CD4-positive, alpha-beta T cell treated with Interleukin-17A for 1 hour (primary cell): Measurements from ENCODE around the gene MAML1.
"Not testable (repeated sequence)": the region's sequence is repeated elsewhere in the genome, so short reads cannot be mapped to it uniquely, and the experiment has no call there.

Experiments
- DNase-seq: peaks from one replicate; pipeline ENCODE4 v3.0.0-alpha.2; 2020

MAML1 gene

DNA sequence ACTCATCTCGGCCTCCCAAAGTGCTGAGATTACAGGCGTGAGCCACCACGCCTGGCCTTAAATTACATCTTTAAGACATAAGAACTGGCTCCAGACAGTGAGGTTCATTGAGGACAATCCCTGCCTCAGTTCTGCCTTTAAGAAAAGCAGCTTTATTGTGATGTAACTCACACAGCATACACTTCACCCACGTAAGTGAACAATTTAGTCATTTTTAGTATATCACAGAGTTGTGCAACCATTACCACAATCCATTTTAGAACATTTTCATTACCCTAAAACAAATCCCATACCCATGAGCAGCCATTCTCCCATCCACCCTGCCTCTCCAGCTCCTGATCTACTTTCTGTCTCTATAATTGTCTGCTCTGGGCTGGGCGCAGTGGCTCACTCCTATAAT is 37.2 kb downstream of the MAML1 start:
- DNase-seq: no peak

DNA sequence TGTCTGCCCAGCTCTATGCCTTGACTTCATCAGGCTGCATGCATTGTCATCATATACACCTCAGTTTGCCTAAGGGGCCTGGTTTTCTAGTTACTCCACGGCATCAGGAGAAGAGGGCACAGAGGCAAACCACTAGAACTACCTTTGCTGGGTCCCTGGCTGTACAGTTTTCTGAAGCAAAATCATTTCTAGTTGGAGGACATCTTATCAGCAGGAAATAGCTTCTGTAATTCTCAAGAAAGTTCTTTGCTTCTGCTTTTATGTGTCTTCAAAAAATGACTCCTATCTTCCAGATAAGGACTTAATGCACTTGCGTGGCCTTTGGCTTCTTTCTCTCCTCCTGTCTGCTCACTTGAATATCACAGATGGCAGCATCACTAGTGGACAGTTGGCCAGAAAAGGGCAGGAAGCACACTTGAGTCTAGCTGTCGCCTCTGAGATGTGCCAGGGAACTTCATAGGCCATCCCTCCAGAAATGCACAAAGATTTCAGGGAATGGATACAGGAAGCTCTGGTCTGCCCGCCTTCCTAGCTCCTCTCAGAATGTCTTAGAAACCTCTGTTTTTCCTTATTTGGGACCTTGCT is 38.8 kb downstream of the MAML1 start:
- DNase-seq: no peak

DNA sequence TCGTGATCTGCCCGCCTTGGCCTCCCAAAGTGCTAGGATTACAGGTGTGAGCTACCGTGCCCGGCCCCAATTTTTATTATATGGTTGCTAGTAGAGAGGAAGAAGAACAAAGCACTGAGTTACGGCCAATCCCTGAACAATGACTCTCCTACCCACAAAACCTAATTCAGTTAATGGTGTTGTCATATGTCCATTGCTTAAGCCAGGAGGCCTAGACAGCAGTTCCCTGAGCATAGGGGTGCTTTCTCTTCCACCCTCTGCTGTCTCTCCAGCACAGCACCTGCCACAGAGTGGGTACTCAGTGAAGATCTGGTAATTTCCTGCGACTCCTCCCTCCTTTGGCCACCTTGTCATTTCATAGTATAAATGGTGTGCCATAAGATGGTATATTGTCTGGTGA is 39.7 kb downstream of the MAML1 start:
- no peak for DNase-seq

DNA sequence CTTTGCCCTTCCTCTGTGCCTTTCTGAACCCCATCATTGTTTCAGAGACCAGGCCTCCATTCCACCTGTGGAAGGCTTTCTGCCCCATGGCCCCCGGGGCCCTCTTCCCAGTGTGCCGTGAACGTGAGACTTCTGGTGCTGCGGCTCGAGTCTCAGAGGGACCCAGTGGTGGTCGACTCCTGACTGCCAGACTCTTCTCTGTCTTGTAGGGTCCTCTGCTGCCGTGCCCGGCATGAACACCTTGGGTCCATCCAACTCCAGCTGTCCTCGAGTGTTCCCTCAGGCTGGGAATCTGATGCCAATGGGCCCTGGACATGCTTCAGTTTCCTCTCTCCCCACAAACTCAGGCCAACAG is 41.0 kb downstream of the MAML1 start:
- DNase-seq: no peak

DNA sequence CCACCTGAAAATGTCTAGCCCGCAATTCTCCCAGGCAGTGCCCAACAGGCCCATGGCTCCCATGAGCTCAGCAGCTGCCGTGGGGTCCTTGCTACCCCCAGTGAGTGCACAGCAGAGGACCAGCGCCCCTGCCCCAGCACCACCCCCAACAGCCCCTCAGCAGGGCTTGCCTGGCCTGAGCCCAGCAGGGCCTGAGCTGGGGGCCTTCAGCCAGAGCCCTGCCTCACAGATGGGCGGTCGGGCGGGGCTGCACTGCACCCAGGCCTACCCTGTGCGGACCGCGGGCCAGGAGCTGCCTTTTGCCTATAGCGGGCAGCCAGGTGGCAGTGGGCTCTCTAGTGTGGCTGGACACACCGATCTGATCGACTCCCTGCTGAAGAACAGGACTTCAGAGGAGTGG is 41.8 kb downstream of the MAML1 start:
- no peak for DNase-seq

DNA sequence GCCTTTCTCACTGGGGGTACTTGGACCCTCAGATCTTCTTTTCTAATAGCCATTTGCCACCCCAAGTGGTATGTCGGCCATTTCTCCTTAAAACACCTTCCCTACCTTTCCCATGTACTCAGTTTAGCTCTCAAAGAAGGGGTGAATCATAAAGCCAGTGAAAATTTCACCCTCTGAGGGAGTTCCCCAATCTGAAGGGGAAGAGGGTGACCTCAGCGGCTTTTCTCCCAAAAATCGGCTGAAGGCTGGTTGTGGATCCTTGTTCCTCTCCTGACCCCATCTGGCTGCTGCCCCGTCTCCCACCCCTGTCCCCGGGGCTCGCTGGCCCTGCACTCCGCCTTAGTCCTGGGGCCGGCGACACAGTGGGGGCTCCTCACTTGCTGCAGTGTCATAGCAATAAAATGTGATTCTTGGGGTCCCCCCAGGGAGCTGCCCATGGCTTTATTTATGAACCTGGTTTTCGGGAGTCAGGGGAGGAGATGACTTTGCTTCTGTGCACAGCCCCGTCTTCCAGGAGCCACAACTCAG is 43.9 kb downstream of the MAML1 start:
- no peak for DNase-seq

DNA sequence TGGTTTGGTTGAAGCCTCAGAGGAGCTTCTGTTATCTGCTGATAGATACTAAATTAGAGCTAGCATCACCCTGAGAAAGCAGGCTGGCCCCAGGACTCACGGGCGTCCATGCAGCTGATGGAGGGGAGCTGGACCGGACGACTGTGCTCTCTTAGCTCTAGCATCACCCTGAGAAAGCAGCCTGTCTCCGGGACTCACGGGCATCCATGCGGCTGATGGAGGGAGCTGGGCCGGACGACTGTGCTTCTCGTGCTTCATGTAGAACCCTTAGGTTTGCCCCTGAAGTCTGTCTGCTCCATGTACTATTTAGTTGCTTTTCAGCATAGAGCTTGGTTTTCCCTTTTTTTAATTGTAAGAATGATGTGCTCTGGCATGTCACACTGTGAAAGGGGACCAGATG is 44.8 kb downstream of the MAML1 start:
- no peak for DNase-seq

DNA sequence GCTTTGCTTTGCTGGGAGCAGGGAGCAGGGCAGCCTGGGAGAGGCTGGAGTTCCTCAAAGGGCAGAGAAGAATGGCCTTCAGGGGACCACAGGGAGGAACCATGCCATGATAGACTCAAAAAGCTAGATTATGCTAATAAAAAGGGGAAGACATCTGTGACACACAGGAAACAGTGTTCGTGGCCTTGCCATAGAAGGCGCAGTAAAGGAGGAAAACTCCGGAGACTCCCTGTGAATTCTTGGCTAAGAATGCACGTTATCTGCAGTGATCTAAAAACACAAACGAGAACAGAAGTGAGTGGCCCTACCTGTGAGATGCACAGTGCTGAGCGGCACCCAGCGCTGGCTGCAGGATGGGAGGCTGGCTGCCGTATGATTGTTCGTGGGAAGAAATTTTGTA is 45.3 kb downstream of the MAML1 start:
- DNase-seq: no peak

DNA sequence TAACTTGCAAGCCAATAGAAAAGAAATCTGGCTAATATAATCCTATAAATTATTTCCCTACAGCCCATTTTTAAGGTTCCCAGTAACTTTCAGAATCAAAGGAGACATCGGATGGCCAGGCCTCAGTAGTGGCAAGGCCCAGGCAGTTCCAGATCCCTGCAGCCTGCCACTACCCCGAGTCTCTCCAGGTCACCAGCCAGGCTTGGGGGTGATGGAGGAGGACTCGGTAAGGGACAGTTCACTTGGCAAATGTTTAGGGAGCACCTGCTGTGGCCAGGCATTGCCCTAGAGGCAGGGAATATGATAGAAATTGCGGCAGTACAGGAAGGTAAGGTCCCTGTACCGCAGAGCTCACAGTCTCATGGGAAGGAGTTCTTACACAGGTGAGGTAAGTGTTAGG is 46.0 kb downstream of the MAML1 start:
- no peak for DNase-seq

DNA sequence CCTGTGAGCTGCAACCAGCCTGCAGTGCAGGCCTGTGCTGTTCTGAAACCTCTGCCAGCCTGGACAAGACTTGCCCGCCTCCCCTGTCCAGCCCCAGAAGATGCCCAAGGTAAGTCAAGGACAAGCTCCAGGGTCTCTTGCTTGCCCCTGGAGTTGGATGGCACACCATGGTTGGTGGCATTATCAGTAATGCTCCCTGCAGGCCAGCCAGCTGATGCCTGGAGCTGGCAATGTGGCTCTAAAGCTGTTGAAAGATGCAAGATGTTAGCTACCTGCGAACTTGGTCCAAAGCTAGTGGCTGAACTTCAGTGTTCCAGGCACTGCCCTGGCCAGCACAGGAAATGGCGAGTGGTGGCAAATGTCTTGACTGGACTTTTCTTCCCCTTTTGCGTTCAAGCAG is 47.2 kb downstream of the MAML1 start:
- no peak for DNase-seq

DNA sequence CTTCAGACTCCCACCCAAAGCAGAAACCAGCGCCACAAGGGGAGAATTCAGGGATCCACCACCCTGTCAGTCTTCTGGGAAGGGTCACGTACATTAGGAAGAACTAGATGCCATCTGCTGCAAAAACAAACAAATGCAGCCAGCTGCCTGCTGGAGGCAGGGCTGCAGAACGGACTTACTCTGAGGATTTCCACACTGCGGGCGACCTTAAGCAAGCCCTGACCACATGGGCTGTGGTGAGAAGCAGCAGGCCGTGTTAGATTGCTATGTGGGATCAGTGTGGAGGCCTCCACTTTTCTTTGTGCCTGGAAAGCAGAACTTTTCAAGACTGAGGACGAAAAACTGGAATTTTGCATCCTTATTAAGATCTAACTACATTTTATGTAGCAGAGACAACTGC is 47.7 kb downstream of the MAML1 start:
- no peak for DNase-seq

DNA sequence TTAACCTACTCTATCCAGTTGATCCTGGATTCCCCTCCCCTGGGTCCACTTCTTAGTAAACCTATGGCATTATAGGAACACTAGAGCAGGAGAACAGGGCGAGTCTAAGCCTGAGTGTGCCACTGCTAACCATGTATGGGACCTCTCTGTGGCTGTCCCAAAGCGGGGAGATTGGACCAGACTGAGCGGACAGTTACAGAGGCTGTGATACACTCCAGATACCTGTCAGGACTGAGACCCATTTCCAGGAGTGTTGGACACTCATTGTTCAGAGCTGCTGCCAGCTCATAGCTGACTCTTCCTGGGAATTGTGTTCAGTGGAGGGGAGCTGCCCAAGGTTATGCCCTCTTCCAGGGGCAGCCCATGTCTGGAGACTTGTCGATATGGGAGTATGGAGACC is 49.2 kb downstream of the MAML1 start:
- no peak for DNase-seq

DNA sequence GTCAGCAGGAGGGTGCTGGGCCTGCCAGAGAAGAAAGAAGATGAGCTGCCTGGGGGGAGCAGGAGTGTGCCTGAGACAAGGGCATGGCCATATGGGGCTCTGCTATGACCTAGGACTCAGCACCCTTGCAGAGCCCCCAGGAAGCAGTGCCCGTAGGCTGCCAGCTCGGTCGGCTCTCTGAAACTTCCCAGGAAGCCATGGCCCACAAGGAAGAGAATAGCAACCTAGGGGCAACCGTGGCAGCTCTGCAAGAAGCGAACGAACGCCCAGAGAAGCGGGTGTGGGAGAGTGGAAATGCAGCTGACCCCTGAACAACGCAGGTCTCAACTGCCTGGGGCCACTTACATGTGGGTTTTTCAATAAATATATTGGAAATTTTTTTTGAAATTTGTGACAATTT is 50.5 kb downstream of the MAML1 start:
- DNase-seq: no peak

DNA sequence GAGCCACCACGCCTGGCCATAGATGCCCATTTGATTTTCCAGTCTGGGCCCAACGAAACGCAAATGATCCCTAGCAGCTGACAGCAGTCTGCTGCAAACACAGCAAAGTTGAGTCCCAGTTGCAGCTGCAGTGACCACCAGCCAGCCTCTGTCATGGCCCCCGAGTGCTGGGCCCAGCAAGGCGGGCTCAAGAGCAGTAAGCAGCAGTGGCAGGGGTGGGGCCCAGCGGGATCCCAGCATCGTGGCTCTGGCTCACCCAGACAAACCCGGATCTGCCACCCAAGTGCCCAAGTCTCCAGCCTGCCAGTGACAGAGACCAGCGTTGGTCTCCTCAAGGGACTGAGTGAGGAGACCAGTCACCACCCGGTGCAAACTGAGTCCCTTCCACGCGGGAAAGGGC is 54.2 kb downstream of the MAML1 start:
- no peak for DNase-seq

DNA sequence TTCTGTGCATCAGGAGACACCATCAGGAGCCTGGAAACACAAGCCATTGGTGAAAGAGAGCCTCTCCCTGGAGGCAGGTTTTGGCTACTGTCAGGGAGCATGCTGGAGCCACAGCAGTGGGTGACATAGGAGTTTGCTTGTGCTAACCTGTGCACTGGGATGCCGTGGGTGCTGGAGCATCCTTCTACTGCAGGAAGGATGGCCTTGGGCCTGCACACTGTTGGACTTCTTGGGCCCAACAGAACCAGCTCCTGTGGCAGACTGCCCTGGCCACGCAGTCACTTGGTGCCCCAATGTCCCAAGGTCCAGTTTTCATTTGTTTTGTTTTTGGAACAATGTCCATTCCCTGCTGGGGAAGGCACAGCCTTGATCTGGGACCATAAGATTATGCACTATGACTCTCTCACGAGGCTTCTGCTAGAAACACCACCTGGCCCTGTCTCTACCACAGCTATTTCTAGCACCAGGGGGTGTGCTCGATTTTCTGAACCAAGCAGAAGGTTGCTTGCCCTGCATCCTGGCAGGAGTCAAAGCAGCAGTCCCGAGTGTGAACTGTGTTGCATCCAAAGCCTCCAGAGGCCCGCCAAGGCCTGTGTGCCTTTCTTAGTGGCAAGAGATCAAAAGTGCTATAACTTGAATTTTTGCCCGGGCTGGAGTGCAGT is 55.7 kb downstream of the MAML1 start:
- DNase-seq: no peak

DNA sequence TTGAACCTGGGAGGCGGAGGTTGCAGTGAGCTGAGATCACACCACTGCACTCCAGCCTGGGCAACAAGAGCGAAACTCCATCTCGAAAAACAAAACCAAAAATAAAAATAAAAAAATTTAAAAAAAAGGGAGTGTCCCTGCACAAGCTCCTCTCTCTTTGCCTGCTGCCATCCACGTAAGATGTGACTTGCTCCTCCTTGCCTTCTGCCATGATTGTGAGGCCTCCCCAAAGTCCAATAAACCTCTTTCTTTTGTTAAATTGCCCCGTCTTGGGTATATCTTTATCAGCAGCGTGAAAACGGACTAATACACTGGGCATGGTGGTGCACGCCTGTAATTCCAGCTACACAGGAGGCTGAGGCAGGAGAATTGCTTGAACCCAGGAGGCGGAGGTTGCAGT is 56.7 kb downstream of the MAML1 start:
- DNase-seq: not testable (repeated sequence)

DNA sequence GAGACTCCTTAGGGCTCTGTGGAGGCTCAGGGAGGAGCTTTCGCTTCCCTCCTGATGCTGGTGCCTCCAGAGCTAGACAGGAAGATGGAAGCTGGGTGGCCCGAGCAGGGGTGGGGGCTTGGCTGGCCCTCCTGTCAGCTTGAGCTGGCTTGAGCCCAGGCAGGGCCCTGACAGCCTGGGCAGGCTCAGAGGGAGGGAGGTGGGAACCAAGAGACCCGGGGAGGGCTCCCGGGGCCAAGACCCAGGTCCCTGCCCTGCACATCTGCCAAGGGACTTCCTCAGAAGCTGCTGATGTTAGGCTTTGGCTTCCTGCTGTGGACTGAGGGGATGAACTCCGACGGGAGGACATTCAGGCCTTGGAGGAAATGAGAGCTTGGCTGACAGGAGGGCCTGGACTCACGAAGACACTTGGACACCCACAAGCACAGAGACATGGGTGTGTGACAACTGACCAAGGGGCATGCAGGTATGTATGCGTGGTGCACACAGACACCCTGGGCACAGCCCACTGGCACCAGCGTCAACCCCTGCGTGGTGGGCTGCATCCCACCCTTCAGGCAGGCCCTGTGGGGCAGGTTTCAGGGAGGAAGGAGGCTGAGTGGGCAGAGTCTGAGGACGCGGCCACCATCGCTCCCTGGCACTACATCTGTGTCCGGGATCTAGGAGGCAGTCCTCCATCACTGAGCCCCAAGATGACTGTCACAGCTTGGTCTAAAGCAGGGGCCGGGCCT is 59.4 kb downstream of the MAML1 start:
- no peak for DNase-seq

DNA sequence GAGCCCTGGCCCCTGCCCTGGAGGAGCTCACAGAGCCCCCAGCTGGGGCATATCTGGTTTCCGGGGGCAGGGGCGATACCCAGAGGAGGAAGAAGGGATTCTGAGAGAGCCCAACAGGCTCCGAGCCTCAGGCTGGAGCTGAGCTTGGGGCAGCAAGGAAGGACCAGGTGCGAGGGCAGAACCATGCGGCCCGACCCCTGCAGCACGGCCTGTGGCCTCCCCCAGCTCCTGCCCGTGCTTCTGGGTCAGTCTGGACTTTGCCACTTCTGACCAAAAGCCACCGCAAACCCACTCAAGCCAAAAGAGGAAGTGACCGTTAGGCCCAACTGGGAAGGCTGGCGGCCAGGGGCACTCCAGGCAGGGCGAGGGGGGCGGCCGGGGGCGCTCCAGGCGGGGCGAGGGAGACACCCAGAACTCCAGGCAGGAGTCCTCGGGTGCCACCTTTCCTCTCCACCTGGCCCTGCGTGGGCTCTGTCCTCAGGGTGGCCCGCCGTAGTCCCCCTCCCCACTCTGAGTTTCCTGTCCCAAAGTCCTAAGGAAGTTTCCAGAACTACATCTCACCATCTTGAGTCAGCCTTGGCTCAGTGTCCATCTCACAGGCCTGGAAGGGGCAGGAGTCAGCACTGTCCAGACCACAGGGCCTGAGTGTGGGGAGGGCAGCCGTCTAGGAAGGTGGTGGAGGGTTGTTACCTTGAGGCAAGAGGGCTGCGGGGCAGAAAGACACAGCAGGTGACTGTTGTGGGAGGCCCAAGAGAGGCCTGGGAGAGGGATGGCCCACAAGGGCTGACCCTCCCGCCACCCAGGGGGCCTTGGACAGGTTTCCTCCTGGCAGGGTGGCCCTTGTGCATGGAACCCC is 60.2 kb downstream of the MAML1 start:
- DNase-seq: no peak

DNA sequence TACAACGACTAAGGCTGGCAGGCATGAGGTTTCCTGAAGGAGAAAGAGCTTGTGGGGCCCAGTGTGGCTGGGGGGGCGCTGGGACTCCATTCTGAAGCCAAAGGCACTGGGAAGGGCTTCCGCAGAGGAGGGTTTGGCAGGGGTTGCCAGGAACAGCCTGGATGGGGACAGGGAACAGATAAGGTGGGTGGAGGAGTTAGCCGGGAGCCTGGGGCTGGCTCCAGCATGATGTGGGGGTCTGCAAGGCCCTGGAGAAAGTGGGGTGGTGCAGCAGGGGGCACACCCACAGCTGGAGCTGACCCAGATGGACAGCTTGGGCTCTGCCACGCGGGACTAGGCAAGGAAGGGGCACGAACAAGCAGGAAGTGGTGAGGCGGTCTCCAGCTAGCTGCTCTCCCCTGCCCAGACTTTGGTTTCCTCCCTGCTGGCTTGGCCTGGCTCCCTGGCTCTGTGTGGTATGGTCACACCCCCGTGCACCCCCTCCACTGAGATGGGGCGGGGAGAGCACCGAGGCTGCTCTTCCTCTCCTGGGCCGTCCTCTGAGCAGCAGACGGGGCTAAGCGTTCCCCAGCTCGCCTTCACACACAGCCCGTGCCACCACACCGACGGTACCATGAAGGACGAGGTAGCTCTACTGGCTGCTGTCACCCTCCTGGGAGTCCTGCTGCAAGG is 61.0 kb downstream of the MAML1 start, which contains the start of gene LTC4S:
Gene LTC4S, plus strand, starts transcription at position 519 of the 672 bp plus-strand sequence. Its CDS starts 95 bp downstream, at position 614.
- peak; percentile 74 for DNase-seq

DNA sequence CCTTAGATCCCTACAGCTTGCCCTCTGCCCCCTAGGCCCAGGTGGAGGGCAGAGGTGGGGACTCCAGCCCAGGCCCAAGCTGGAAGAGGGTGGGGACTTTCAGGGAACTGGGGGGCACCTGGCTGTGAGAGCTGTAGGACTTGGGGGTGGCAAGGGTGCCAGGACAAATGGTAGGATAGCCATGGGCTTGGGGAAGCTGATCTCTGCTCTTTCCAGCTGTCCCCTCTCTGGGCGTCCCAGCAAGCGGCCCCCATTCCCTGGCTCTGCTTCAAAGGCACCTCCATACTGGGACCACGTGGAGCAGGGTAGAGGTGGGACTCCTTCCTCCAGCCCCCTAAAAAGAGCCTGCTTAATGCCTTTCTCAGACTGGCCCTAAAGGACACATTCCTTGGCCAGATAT is 61.5 kb downstream of the MAML1 start:
- no peak for DNase-seq

DNA sequence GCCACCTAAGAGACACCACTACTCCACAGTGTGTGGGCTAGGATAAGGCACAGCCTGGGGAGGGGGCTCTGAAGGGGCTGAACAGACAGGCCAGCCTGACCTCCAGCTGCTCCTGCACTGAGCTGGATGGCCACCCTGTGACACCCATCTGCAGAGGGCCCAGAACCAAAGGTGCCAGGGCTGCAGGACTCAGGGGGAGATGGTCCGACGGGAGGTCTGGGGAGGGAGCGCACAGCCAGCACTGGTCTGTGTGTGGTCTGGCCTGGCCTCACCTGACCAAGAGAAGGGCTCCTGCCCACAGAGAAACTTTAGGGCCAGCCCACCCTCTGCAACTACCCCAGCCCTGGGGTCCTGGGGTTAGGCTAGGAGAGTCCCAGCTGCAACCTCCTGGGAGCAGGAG is 62.0 kb downstream of the MAML1 start:
- no peak for DNase-seq

DNA sequence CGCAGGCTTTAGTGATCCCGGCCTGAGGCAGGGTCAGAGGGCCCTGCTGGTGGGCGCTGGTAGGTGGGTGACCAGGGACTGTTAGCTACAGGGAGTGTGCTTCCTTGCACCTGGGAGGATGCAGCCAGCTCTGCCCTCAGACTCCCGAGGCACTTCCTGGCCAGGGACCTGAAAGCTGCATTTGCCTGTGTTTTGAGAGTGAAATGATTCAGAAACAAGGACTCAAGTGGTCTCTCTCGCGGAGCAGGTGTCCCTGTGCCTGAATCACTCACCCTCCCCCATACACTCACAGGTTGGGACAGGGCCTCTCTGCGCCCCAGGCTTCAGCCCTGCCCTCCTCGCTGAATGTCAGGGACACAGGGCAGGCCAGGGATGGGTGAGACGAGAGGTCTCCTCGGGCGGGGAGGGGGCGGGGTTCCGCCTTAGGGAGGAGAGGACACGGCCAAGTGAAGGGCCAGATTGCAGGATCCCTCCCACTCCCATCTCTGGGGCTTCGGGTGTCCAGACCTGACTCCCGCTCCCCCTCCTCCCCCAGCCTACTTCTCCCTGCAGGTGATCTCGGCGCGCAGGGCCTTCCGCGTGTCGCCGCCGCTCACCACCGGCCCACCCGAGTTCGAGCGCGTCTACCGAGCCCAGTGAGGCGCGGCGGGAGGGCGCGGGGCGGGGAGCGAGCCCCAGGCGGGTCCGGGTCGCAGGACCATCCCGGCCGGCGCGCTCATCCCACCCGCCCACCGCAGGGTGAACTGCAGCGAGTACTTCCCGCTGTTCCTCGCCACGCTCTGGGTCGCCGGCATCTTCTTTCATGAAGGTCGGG is 62.6 kb downstream of the MAML1 start:
- no peak for DNase-seq
